Osteoblast (primary cell): ENCODE data around the gene MAMSTR. TPM values are rescaled to one million over a fixed set of nuclear protein-coding genes. Genes with fewer than 3 reads are reported as not detected.
"Not testable (repeated sequence)": the region's sequence is repeated elsewhere in the genome, so short reads cannot be mapped to it uniquely, and the experiment has no call there.

Experiments
- DNase-seq: peaks from one replicate; pipeline ENCODE4 v3.0.0; 2011; ENCODE audit warnings: low spot score, mixed read lengths; ENCODE audit not compliant: insufficient read length; ENCODE audit errors: missing footprints
- H2AFZ ChIP-seq: 2 replicates; pipeline ENCODE4 v1.6.0; 2011; ENCODE audit warnings: mild to moderate bottlenecking, low read length
- H3K27ac ChIP-seq: 2 replicates; pipeline ENCODE4 v1.5.1; 2011; ENCODE audit warnings: mild to moderate bottlenecking, low read depth, low read length, moderate library complexity
- H3K27me3 ChIP-seq: 2 replicates; pipeline ENCODE4 v1.6.0; 2012; ENCODE audit warnings: mild to moderate bottlenecking, control low read depth, inconsistent platforms, low read length, moderate library complexity; ENCODE audit not compliant: insufficient read depth
- H3K36me3 ChIP-seq: 2 replicates; pipeline ENCODE4 v1.5.1; 2011; ENCODE audit warnings: mild to moderate bottlenecking, low read length, control low read depth, moderate library complexity; ENCODE audit not compliant: insufficient read depth
- H3K4me1 ChIP-seq: 2 replicates; pipeline ENCODE4 v1.5.1; 2011; ENCODE audit warnings: mild to moderate bottlenecking, low read length, control low read depth, moderate library complexity; ENCODE audit not compliant: insufficient read depth
- H3K4me2 ChIP-seq: 2 replicates; pipeline ENCODE4 v1.6.0; 2011; ENCODE audit warnings: mild to moderate bottlenecking, low read length; ENCODE audit not compliant: insufficient read depth
- H3K4me3 ChIP-seq: fragments of 200-600 bp; sonication (generic); 3 replicates; pipeline ENCODE4 v1.5.1; 2012; ENCODE audit warnings: mild to moderate bottlenecking, low read length, inconsistent platforms; ENCODE audit not compliant: insufficient read depth
- H3K79me2 ChIP-seq: 2 replicates; pipeline ENCODE4 v1.6.0; 2012; ENCODE audit warnings: mild to moderate bottlenecking, low read length, control low read depth, inconsistent platforms; ENCODE audit not compliant: insufficient read depth
- H3K9me3 ChIP-seq: 2 replicates; pipeline ENCODE4 v1.5.1; 2011; ENCODE audit warnings: low read depth, low read length, control low read depth
- H4K20me1 ChIP-seq: 2 replicates; pipeline ENCODE4 v1.6.0; 2012; ENCODE audit warnings: mild to moderate bottlenecking, low read length, control low read depth; ENCODE audit not compliant: insufficient read depth
- CTCF ChIP-seq: IDR thresholded peaks from 2 replicates; pipeline ENCODE4 v1.5.1; 2011; ENCODE audit warnings: mild to moderate bottlenecking, low read depth, low read length, moderate library complexity; ENCODE audit errors: extremely low read depth
- total RNA-seq: library from RNA; depleted of rRNA; stranded (reverse); fragments of >200 nt; gene quantifications from 2 replicates; pipeline ENCODE4 v1.2.3, GENCODE V29; 2012

The MAMSTR gene
- total RNA-seq, 1 donor = 0.36 TPM

GRCh38 chr19:48722196-48722708 lies 2.7 kb upstream of the MAMSTR start:
- Histone ChIP-seq H3K4me3 (no peak overlapping the region), H3K27ac (no peak overlapping the region), H3K36me3 (peaks cover 4% of the 10 kb centered on the region)

GRCh38 chr19:48720613-48721296 lies 1.2 kb upstream of the MAMSTR start:
- Histone ChIP-seq H3K4me2 (peak overlapping the region; percentile 79), H3K27ac (peak overlapping the region; percentile 89), H3K4me3 (peak overlapping the region; percentile 75), H3K79me2 (no peaks in the 10 kb centered on the region), H4K20me1 (no peaks in the 10 kb centered on the region), H2AFZ (peak overlapping the region; percentile 93), H3K4me1 (peaks cover 29% of the 10 kb centered on the region), H3K36me3 (peaks cover 4% of the 10 kb centered on the region), H3K27me3 (no peaks in the 10 kb centered on the region), H3K9me3 (no peaks in the 10 kb centered on the region)
- DNase-seq = peak; percentile 100
- no peak for TF ChIP-seq CTCF

More at GRCh38 chr19:48722196-48722708, 2.7 kb upstream of the MAMSTR start:
- Histone ChIP-seq H3K27me3 (no peaks in the 10 kb centered on the region), H3K79me2 (no peaks in the 10 kb centered on the region), H3K4me2 (no peak overlapping the region), H3K9me3 (no peaks in the 10 kb centered on the region), H3K4me1 (peaks cover 22% of the 10 kb centered on the region), H2AFZ (no peak overlapping the region), H4K20me1 (no peaks in the 10 kb centered on the region)
- TF ChIP-seq CTCF = no peak
- peak; percentile 31 for DNase-seq

GRCh38 chr19:48720251-48720612 lies 707 bp upstream of the MAMSTR start:
- no peak for DNase-seq
- Histone ChIP-seq H3K4me2 (peak overlapping the region; percentile 79), H3K27me3 (no peaks in the 10 kb centered on the region), H2AFZ (peak overlapping the region; percentile 93), H3K4me3 (peak overlapping the region; percentile 75), H3K4me1 (peaks cover 31% of the 10 kb centered on the region), H3K36me3 (peaks cover 4% of the 10 kb centered on the region), H4K20me1 (no peaks in the 10 kb centered on the region), H3K27ac (no peak overlapping the region), H3K9me3 (no peaks in the 10 kb centered on the region), H3K79me2 (peaks cover 2% of the 10 kb centered on the region)
- no peak for TF ChIP-seq CTCF

- no peak overlapping the region for H3K4me2 ChIP-seq
- H3K36me3 ChIP-seq = no peaks in the 10 kb centered on the region
- no peak overlapping the region for H3K27ac ChIP-seq
- no peak overlapping the region for H3K4me3 ChIP-seq
- peaks cover 9% of the 10 kb centered on the region for H3K79me2 ChIP-seq
- H3K9me3 ChIP-seq = no peaks in the 10 kb centered on the region
- peak; percentile 68 for DNase-seq
- H4K20me1 ChIP-seq = no peaks in the 10 kb centered on the region
- no peak for TF ChIP-seq CTCF
- H2AFZ ChIP-seq = no peak overlapping the region
- peaks cover 29% of the 10 kb centered on the region for H3K4me1 ChIP-seq
- H3K27me3 ChIP-seq = no peaks in the 10 kb centered on the region
These were observed 754 bp downstream of the MAMSTR start for GRCh38 chr19:48718711-48719231.

- not testable (repeated sequence) for H3K4me3 ChIP-seq, H3K36me3 ChIP-seq, H3K4me2 ChIP-seq, H4K20me1 ChIP-seq, H3K27ac ChIP-seq, H2AFZ ChIP-seq, H3K9me3 ChIP-seq, H3K27me3 ChIP-seq
- Histone ChIP-seq H3K79me2 (peaks cover 12% of the 10 kb centered on the region), H3K4me1 (peaks cover 36% of the 10 kb centered on the region)
- DNase-seq = peak; percentile 5
These were observed 1.4 kb downstream of the MAMSTR start for GRCh38 chr19:48718106-48718505.
